HG03135 (cell line): ENCODE data around the gene TANGO2.

Experiments used
- ATAC-seq: cut with Tn5 transposase; IDR thresholded peaks from one replicate; pipeline ENCODE4 v1.9.1; 2021; ENCODE audit warnings: mild to moderate bottlenecking, moderate library complexity; ENCODE audit not compliant: unreplicated experiment

TANGO2 gene

GRCh38 chr22:20083157-20083890, 62.4 kb downstream of the TANGO2 start:
- no peak for ATAC-seq

DNA sequence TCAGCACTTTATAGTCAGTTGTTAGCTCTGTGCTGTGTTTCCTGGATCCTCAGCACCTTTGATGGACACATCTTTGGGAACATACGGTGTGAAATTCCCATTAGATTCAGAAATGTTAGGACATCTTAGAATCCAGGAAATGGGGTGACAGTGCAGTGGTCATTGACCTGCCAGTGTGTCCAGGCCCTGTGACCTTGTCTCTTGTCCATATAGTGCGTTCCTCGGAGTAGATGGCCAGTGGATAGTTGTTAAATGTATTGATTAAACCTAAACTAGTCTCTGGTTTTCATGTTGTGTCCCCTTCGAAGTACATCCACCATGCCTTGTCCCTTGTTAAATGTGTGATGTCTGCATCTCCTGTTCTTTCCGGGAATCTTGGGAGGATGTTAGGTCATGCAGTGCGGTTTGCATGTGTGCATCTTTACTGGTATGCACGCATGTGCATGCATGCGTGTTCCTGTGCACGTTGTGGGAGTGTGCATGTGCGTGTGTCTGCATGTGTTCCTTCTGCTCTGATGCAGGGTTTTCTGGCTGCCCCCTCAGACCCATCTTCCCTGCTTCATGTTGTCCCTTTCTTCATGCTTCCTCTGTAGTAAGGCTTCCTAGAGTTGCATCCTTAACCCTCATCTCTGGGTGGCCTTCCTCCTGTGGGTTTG, 63.1 kb downstream of the TANGO2 start:
- ATAC-seq = no peak

GRCh38 chr22:20084547-20085413, 63.9 kb downstream of the TANGO2 start:
- no peak for ATAC-seq

GRCh38 chr22:20085651-20086050, 64.7 kb downstream of the TANGO2 start:
- ATAC-seq = no peak

GRCh38 chr22:20086101-20086599, 65.2 kb downstream of the TANGO2 start:
- ATAC-seq = no peak

GRCh38 chr22:20086763-20087162, 65.9 kb downstream of the TANGO2 start:
- no peak for ATAC-seq

GRCh38 chr22:20087319-20088262, 66.7 kb downstream of the TANGO2 start:
- ATAC-seq = no peak

GRCh38 chr22:20088263-20088648, 67.3 kb downstream of the TANGO2 start:
- ATAC-seq = no peak

- ATAC-seq = no peak
These were observed 68.5 kb downstream of the TANGO2 start for GRCh38 chr22:20089226-20089976.

- ATAC-seq = no peak
These were observed 69.2 kb downstream of the TANGO2 start for GRCh38 chr22:20089977-20090729.

DNA sequence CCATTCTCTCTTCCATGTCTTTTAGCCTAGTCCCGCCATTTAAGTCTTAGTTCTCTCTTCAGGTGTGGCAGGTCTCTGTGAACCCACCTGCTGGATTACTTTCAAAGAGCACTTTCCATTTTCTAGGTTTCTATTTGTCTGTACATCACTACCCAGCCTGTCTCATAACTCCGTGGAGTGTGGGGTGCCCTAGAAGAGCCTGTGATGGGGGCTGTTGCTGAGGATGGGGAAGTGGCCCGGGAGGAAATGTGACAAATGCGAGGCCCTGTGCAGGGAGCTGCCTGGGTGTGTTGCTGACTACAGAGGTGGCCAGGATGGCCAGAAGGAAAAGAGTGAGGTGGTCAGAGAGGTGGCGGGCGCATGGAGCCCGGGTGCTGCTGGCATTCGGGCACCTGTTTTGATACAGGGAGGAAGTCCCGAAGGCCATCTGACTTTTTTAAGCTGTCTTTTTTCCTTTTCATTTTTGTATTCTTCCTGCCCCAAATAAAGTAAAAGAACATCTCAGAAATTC, 69.9 kb downstream of the TANGO2 start:
- no peak for ATAC-seq

DNA sequence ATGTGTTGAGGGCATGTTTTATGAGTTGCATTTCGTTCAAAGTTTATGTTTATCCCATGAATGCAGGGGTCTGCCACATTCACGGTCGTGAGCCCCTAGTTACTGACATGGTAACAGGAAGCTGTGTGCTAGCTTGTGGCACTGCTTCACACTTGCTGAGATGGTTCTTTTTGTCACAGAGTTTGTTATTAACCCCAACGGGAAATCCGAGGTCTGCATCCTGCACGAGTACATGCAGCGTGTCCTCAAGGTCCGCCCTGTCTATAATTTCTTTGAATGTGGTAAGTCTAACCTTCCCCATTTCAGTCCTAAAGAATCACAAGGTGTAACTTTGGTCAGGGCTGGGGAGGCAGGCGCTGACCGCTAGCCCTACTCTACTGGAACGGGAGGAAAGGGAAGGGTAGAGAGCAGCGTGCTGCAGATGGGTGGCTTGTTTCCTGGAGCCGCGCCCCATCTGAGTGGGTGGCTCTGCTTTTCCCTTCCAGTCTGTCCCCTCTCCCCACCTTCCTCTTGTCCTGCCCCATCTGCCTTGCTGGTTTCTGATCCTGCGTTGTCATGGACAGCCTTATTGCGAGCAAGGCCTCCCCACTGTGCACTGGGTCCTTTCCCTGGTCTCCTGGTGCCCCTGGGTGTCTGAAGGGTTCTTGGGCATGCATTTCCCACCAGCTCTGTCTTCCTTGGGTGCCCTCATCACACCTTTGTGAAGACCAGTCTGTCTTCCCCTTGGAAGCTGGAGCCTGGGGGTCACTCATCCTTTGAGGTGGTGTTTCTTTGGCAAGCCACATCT, 71.0 kb downstream of the TANGO2 start:
- no peak for ATAC-seq

DNA sequence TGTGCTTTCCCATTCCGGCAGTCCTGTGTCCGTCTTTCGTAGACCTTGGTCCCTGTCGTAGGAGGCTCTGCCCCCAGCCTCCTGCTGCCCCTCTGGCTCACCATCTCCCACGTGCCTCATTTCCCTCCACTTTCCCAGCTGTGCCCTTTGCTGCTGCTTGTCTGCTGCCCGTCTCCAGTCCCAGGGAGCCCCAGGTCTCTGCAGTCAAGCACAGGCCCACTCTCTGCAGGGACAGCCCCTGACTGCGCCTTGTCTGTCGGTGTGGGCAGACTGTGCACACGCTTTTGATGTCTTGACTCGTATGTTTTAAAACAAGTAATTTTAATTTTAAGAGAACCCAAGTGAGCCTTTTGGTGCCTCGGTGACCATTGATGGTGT, 71.6 kb downstream of the TANGO2 start:
- no peak for ATAC-seq

DNA sequence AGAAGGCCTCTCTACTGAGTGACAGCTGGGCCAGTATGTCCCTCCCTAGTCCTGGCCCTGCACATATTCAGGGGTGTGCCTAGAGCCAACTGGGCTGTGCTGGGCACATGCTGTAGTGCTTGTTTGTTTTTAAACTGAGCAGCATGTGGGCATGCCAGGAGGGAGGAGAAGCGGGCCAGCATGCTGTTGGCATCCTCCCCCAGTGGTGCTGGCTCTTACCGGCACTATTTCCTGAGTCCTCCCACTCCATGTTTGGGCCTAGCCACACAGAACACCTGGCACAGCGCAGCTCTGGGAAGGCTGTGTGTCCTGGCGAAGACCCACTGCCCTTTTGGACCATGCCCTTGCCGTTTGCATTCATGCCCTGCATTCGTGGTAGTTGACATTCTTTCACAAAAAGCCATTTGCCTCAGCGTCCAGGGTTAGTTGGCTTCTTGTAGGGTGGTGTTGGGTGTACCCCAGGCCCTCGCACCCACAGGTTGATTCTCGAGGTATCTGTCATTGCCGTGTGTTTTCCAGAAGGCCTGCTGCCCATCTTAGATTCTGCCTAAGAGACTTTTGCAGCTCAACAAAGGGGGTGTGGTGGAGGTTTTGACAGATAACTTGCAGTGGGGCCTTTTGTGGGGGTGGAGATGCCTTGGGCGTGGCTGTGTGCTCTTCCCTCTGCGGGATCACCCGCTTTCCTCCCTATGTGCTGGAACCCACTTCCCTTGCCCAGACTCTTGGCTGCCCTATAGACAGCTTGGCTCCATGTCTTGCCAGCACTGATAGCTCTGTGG, 72.7 kb downstream of the TANGO2 start:
- ATAC-seq = no peak

- no peak for ATAC-seq
These were observed 73.4 kb downstream of the TANGO2 start for GRCh38 chr22:20094197-20094807.

DNA sequence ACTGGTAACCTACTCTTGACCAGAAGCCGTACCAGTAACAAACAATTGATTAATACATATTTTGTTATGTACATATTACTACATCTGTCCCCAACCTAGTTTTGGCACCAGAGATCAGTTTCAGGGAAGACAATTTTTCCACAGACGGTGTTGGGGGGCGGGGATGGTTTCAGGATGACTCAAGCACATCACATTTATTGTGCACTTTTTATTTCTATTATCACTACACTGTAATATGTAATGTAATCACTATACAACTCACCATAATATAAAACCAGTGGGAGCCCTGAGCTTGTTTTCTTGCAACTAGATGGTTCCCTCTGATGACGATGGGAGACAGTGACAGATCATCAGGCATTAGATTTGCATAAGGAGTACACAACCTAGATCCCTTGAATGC, 74.6 kb downstream of the TANGO2 start:
- no peak for ATAC-seq
